ENCODE data around the gene RFX8. TPM values are rescaled to one million over a fixed set of nuclear protein-coding genes. Genes with fewer than 3 reads are reported as not detected.
"Not testable (repeated sequence)": the region's sequence is repeated elsewhere in the genome, so short reads cannot be mapped to it uniquely, and the experiment has no call there.

RFX8 gene
- total RNA-seq, 1 donor from 2014 or later, result not detected

- Histone ChIP-seq H3K9me3 (replicated peaks) (no peaks in the 10 kb centered on the region), H3K36me3 (no peaks in the 10 kb centered on the region), H3K27ac (replicated peaks) (peak overlapping the region; percentile 72), H3K4me1 (peaks cover 24% of the 10 kb centered on the region), H3K27me3 (ENCODE audit: low read depth) (no peaks in the 10 kb centered on the region), H3K4me3 (no peak overlapping the region)
- TF ChIP-seq CTCF (IDR thresholded peaks at IDR 0.05; ENCODE audit: borderline replicate concordance), result no peak
- intact Hi-C loops (cut with micrococcal nuclease), result no loop called here
- DNase-seq, result no peak
Measured at GRCh38 chr2:101463421-101463820, 11.5 kb downstream of the RFX8 start.

- peaks cover 23% of the 10 kb centered on the region for H3K4me1 ChIP-seq
- H3K36me3 ChIP-seq, result no peaks in the 10 kb centered on the region
- H3K27ac ChIP-seq (replicated peaks), result no peak overlapping the region
- peaks cover 5% of the 10 kb centered on the region for H3K9me3 ChIP-seq (replicated peaks)
- TF ChIP-seq CTCF (IDR thresholded peaks at IDR 0.05; ENCODE audit: borderline replicate concordance), result no peak
- no peak overlapping the region for H3K4me3 ChIP-seq
- DNase-seq, result no peak
- intact Hi-C loops (cut with micrococcal nuclease), result no loop called here
- H3K27me3 ChIP-seq (ENCODE audit: low read depth), result no peaks in the 10 kb centered on the region
Measured at GRCh38 chr2:101461381-101461780, 13.5 kb downstream of the RFX8 start.

GRCh38 chr2:101454408-101454807 is 20.5 kb downstream of the RFX8 start:
- intact Hi-C loops (cut with micrococcal nuclease); H3K4me3 ChIP-seq; H3K4me1 ChIP-seq; H3K27ac ChIP-seq (replicated peaks); DNase-seq; H3K27me3 ChIP-seq (ENCODE audit: low read depth); H3K36me3 ChIP-seq: not testable (repeated sequence)
- H3K9me3 ChIP-seq (replicated peaks), result peaks cover 12% of the 10 kb centered on the region

- Histone ChIP-seq H3K9me3 (replicated peaks) (peaks cover 5% of the 10 kb centered on the region), H3K27me3 (ENCODE audit: low read depth) (no peaks in the 10 kb centered on the region), H3K27ac (replicated peaks) (no peak overlapping the region), H3K36me3 (no peaks in the 10 kb centered on the region), H3K4me3 (no peak overlapping the region), H3K4me1 (no peaks in the 10 kb centered on the region)
- intact Hi-C loops (cut with micrococcal nuclease), result no loop called here
- DNase-seq, result no peak
- no peak for TF ChIP-seq CTCF (IDR thresholded peaks at IDR 0.05; ENCODE audit: borderline replicate concordance)
Measured at GRCh38 chr2:101450965-101451364, 23.9 kb downstream of the RFX8 start.

GRCh38 chr2:101446869-101447268 is 28.0 kb downstream of the RFX8 start:
- Histone ChIP-seq H3K4me1 (no peaks in the 10 kb centered on the region), H3K4me3 (no peak overlapping the region), H3K27ac (replicated peaks) (no peak overlapping the region), H3K9me3 (replicated peaks) (peaks cover 11% of the 10 kb centered on the region), H3K36me3 (no peaks in the 10 kb centered on the region), H3K27me3 (ENCODE audit: low read depth) (no peaks in the 10 kb centered on the region)
- DNase-seq, result no peak
- TF ChIP-seq CTCF (IDR thresholded peaks at IDR 0.05; ENCODE audit: borderline replicate concordance), result no peak
- intact Hi-C loops (cut with micrococcal nuclease), result no loop called here

- Histone ChIP-seq H3K27me3 (ENCODE audit: low read depth) (no peaks in the 10 kb centered on the region), H3K27ac (replicated peaks) (peak overlapping the region; percentile 60), H3K4me3 (no peak overlapping the region), H3K36me3 (no peaks in the 10 kb centered on the region), H3K4me1 (peaks cover 12% of the 10 kb centered on the region), H3K9me3 (replicated peaks) (peaks cover 11% of the 10 kb centered on the region)
- TF ChIP-seq CTCF (IDR thresholded peaks at IDR 0.05; ENCODE audit: borderline replicate concordance), result no peak
- intact Hi-C loops (cut with micrococcal nuclease), result no loop called here
- DNase-seq, result no peak
Measured at GRCh38 chr2:101442667-101443061, 32.2 kb downstream of the RFX8 start.

All from left ventricle myocardium inferior (tissue), 1 donor.